GM23338 (cell line): ENCODE measurements around the gene FAM120AOS. TPM values are rescaled to one million over a fixed set of nuclear protein-coding genes. Genes with fewer than 3 reads are reported as not detected.
A peak's percentile ranks its signal among the peaks of the same experiment; 100 is the strongest.

Experiments used
- ATAC-seq: fragments of 200-7000 bp; cut with Tn5 transposase; 3 replicates; pipeline ENCODE4 v1.9.1; 2020
- DNase-seq: peaks from one replicate; pipeline ENCODE4 v3.0.0-alpha.2; 2015; ENCODE audit warnings: low spot score
- H2AFZ ChIP-seq: fragments of 200-600 bp; sonication (generic); 2 replicates; pipeline ENCODE4 v1.8.0; 2016; ENCODE audit warnings: antibody characterized with exemption, mild to moderate bottlenecking, moderate library complexity
- H3F3A ChIP-seq: fragments of 200-600 bp; sonication (generic); replicated peaks from 2 replicates; pipeline ENCODE4 v1.8.0; 2017; ENCODE audit warnings: antibody characterized with exemption, mixed run types, low read depth
- H3K27ac ChIP-seq: fragments of 200-600 bp; sonication (generic); 2 replicates; pipeline ENCODE4 v1.6.1; 2016; ENCODE audit warnings: low read depth
- H3K27me3 ChIP-seq: fragments of 200-600 bp; sonication (generic); 2 replicates; pipeline ENCODE4 v1.8.0; 2016; ENCODE audit warnings: mild to moderate bottlenecking, mixed run types, moderate library complexity; ENCODE audit not compliant: insufficient read depth
- H3K36me3 ChIP-seq: fragments of 200-600 bp; sonication (generic); 2 replicates; pipeline ENCODE4 v1.8.0; 2016; ENCODE audit warnings: mild to moderate bottlenecking; ENCODE audit not compliant: insufficient read depth
- H3K4me1 ChIP-seq: fragments of 200-600 bp; sonication (generic); 2 replicates; pipeline ENCODE4 v1.8.0; 2016; ENCODE audit warnings: mild to moderate bottlenecking, moderate library complexity; ENCODE audit not compliant: insufficient read depth
- H3K4me2 ChIP-seq: fragments of 200-600 bp; sonication (generic); 2 replicates; pipeline ENCODE4 v1.7.1; 2017; ENCODE audit warnings: mixed run types
- H3K4me3 ChIP-seq: fragments of 200-600 bp; sonication (generic); 2 replicates; pipeline ENCODE4 v1.6.1; 2016; ENCODE audit warnings: mixed run types
- H3K79me2 ChIP-seq: fragments of 200-600 bp; sonication (generic); replicated peaks from 2 replicates; pipeline ENCODE4 v1.8.0; 2017; ENCODE audit warnings: mild to moderate bottlenecking; ENCODE audit not compliant: insufficient read depth
- H3K9me2 ChIP-seq: fragments of 200-600 bp; sonication (generic); 2 replicates; pipeline ENCODE4 v1.8.0; 2017; ENCODE audit not compliant: insufficient read depth
- H4K20me1 ChIP-seq: fragments of 200-600 bp; sonication (generic); replicated peaks from 2 replicates; pipeline ENCODE4 v1.8.0; 2017; ENCODE audit warnings: mild to moderate bottlenecking; ENCODE audit not compliant: insufficient read depth
- H3K27ac Mint-ChIP-seq: 2 replicates; pipeline ENCODE4 v1.8.0; 2020; ENCODE audit warnings: inconsistent platforms, mild to moderate bottlenecking, moderate library complexity, mixed read lengths
- H3K27me3 Mint-ChIP-seq: 3 replicates; pipeline ENCODE4 v1.8.0; 2022; ENCODE audit warnings: low read depth, mild to moderate bottlenecking, moderate library complexity, mixed read lengths, inconsistent platforms; ENCODE audit not compliant: insufficient read depth, poor library complexity
- H3K36me3 Mint-ChIP-seq: 3 replicates; pipeline ENCODE4 v1.8.0; 2021; ENCODE audit warnings: low read depth, mild to moderate bottlenecking, inconsistent platforms, moderate library complexity, mixed read lengths
- H3K4me1 Mint-ChIP-seq: 3 replicates; pipeline ENCODE4 v1.8.0; 2020; ENCODE audit warnings: mild to moderate bottlenecking, inconsistent platforms, mixed read lengths
- H3K4me3 Mint-ChIP-seq: 3 replicates; pipeline ENCODE4 v1.8.0; 2021; ENCODE audit warnings: moderate library complexity, mild to moderate bottlenecking, inconsistent platforms, mixed read lengths
- H3K9me3 Mint-ChIP-seq: 3 replicates; pipeline ENCODE4 v1.8.0; 2020; ENCODE audit warnings: moderate library complexity, mild to moderate bottlenecking, inconsistent platforms, mixed read lengths
- CREB1 ChIP-seq: fragments of 250-450 bp; sonication (Bioruptor Pico); IDR thresholded peaks from 2 replicates; pipeline ENCODE4 v1.5.0; 2020; ENCODE audit warnings: low read depth, mild to moderate bottlenecking, moderate library complexity
- CTCF ChIP-seq, 2 experiments: fragments of 200-600 bp in 1 of 2; sonication (generic) in 1 of 2; conservative IDR thresholded peaks; 2 replicates each; pipeline versions ENCODE4 v1.5.1 to v1.6.1; 2016 to 2017; ENCODE audit warnings: antibody characterized with exemption in 2 of 2, low read depth in 2 of 2, mild to moderate bottlenecking in 2 of 2, moderate library complexity in 1 of 2
- ETS1 ChIP-seq: IDR thresholded peaks from 2 replicates; pipeline ENCODE4 v1.6.1; 2016; ENCODE audit warnings: antibody characterized with exemption
- EZH2 ChIP-seq: fragments of 200-600 bp; sonication (generic); IDR thresholded peaks from one replicate; pipeline ENCODE4 v1.8.0; 2017; ENCODE audit warnings: antibody characterized with exemption, mild to moderate bottlenecking, low read depth; ENCODE audit not compliant: unreplicated experiment
- EZH2phosphoT487 ChIP-seq: fragments of 200-600 bp; sonication (generic); IDR thresholded peaks from one replicate; pipeline ENCODE4 v1.8.1; 2018; ENCODE audit warnings: antibody characterized with exemption; ENCODE audit not compliant: unreplicated experiment
- JUNB ChIP-seq: IDR thresholded peaks from one replicate; pipeline ENCODE4 v1.6.1; 2016; ENCODE audit warnings: antibody characterized with exemption; ENCODE audit not compliant: unreplicated experiment
- NANOG ChIP-seq: IDR thresholded peaks from 2 replicates; pipeline ENCODE4 v1.6.1; 2016; ENCODE audit warnings: antibody characterized with exemption, borderline replicate concordance
- POLR2AphosphoS5 ChIP-seq: IDR thresholded peaks from 2 replicates; pipeline ENCODE4 v1.6.1; 2016; ENCODE audit warnings: antibody characterized with exemption, low read depth
- REST ChIP-seq: IDR thresholded peaks from one replicate; pipeline ENCODE4 v1.6.1; 2018; ENCODE audit warnings: antibody characterized with exemption; ENCODE audit not compliant: unreplicated experiment
- STAT1 ChIP-seq: IDR thresholded peaks from one replicate; pipeline ENCODE4 v1.6.1; 2016; ENCODE audit warnings: antibody characterized with exemption; ENCODE audit not compliant: unreplicated experiment
- ZNF114 ChIP-seq: fragments of 250-450 bp; sonication (Bioruptor Pico); IDR thresholded peaks from 2 replicates; pipeline ENCODE4 v1.5.0; 2020; ENCODE audit warnings: mild to moderate bottlenecking, moderate library complexity
- ZNF331 ChIP-seq: fragments of 250-450 bp; sonication (Bioruptor Pico); IDR thresholded peaks from 2 replicates; pipeline ENCODE4 v1.5.0; 2020; ENCODE audit warnings: low read depth, mild to moderate bottlenecking, moderate library complexity
- polyA plus RNA-seq: library from polyadenylated mRNA; unstranded; fragments of >200 nt; fragmentation: Nextera tagmentation; extraction: Ambion mirVana; gene quantifications from 2 replicates; pipeline ENCODE4 v1.2.1, GENCODE V29; 2016
- total RNA-seq: library from RNA; depleted of rRNA; stranded (reverse); fragments of >200 nt; shearing (Covaris generic); gene quantifications from 2 replicates; pipeline ENCODE4 v1.2.3, GENCODE V29; 2014
- TF ChIP-seq, protein P1 (sequence below): fragments of 250-450 bp; sonication (Bioruptor Pico); IDR thresholded peaks from 2 replicates; pipeline ENCODE4 v1.5.0; 2020; ENCODE audit warnings: mild to moderate bottlenecking, moderate library complexity

The FAM120AOS gene
- total and polyA plus RNA-seq, 2 experiments from 2014 or later, result 31.5 to 40.4 TPM

- Mint-ChIP-seq H3K27me3 (peaks cover 2% of the 10 kb centered on the region), H3K4me3 (no peak overlapping the region), H3K4me1 (peaks cover 75% of the 10 kb centered on the region), H3K27ac (no peak overlapping the region), H3K9me3 (no peaks in the 10 kb centered on the region), H3K36me3 (peaks cover 3% of the 10 kb centered on the region; the same call in 1 of the 3 replicates)
- no peak overlapping the region for H3K4me3 ChIP-seq
- peaks cover 18% of the 10 kb centered on the region for H4K20me1 ChIP-seq
- no peaks in the 10 kb centered on the region for H3K27me3 ChIP-seq
- no peaks in the 10 kb centered on the region for H3F3A ChIP-seq
- H3K79me2 ChIP-seq, result peaks cover 99% of the 10 kb centered on the region
- peak overlapping the region; percentile 39; the same call in 1 of the 2 replicates for H3K4me2 ChIP-seq
- peaks cover 67% of the 10 kb centered on the region for H3K4me1 ChIP-seq
- H3K9me2 ChIP-seq, result no peaks in the 10 kb centered on the region
- no peak overlapping the region for H2AFZ ChIP-seq
- H3K36me3 ChIP-seq, result no peaks in the 10 kb centered on the region
- no peak for DNase-seq
- H3K27ac ChIP-seq, result no peak overlapping the region
- TF ChIP-seq JUNB (no peak), ZNF114 (no peak), ZNF331 (no peak), CREB1 (CRISPR knock-in tag) (no peak), NANOG (no peak), POLR2AphosphoS5 (no peak), EZH2 (no peak), REST (no peak), ETS1 (no peak), STAT1 (no peak), EZH2phosphoT487 (no peak), CTCF (conservative IDR thresholded peaks at IDR 0.05; ENCODE audit: low read depth in 2 of 2) (no peak)
- TF ChIP-seq, protein P1, sequence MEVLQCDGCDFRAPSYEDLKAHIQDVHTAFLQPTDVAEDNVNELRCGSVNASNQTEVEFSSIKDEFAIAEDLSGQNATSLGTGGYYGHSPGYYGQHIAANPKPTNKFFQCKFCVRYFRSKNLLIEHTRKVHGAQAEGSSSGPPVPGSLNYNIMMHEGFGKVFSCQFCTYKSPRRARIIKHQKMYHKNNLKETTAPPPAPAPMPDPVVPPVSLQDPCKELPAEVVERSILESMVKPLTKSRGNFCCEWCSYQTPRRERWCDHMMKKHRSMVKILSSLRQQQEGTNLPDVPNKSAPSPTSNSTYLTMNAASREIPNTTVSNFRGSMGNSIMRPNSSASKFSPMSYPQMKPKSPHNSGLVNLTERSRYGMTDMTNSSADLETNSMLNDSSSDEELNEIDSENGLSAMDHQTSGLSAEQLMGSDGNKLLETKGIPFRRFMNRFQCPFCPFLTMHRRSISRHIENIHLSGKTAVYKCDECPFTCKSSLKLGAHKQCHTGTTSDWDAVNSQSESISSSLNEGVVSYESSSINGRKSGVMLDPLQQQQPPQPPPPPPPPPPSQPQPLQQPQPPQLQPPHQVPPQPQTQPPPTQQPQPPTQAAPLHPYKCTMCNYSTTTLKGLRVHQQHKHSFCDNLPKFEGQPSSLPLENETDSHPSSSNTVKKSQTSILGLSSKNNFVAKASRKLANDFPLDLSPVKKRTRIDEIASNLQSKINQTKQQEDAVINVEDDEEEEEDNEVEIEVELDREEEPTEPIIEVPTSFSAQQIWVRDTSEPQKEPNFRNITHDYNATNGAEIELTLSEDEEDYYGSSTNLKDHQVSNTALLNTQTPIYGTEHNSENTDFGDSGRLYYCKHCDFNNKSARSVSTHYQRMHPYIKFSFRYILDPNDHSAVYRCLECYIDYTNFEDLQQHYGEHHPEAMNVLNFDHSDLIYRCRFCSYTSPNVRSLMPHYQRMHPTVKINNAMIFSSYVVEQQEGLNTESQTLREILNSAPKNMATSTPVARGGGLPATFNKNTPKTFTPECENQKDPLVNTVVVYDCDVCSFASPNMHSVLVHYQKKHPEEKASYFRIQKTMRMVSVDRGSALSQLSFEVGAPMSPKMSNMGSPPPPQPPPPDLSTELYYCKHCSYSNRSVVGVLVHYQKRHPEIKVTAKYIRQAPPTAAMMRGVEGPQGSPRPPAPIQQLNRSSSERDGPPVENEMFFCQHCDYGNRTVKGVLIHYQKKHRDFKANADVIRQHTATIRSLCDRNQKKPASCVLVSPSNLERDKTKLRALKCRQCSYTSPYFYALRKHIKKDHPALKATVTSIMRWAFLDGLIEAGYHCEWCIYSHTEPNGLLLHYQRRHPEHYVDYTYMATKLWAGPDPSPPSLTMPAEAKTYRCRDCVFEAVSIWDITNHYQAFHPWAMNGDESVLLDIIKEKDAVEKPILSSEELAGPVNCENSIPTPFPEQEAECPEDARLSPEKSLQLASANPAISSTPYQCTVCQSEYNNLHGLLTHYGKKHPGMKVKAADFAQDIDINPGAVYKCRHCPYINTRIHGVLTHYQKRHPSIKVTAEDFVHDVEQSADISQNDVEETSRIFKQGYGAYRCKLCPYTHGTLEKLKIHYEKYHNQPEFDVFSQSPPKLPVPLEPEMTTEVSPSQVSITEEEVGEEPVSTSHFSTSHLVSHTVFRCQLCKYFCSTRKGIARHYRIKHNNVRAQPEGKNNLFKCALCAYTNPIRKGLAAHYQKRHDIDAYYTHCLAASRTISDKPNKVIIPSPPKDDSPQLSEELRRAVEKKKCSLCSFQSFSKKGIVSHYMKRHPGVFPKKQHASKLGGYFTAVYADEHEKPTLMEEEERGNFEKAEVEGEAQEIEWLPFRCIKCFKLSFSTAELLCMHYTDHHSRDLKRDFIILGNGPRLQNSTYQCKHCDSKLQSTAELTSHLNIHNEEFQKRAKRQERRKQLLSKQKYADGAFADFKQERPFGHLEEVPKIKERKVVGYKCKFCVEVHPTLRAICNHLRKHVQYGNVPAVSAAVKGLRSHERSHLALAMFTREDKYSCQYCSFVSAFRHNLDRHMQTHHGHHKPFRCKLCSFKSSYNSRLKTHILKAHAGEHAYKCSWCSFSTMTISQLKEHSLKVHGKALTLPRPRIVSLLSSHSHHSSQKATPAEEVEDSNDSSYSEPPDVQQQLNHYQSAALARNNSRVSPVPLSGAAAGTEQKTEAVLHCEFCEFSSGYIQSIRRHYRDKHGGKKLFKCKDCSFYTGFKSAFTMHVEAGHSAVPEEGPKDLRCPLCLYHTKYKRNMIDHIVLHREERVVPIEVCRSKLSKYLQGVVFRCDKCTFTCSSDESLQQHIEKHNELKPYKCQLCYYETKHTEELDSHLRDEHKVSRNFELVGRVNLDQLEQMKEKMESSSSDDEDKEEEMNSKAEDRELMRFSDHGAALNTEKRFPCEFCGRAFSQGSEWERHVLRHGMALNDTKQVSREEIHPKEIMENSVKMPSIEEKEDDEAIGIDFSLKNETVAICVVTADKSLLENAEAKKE (CRISPR knock-in tag), result no peak
- ATAC-seq, result no peak
These were observed 8.0 kb upstream of the FAM120AOS start for GRCh38 chr9:93461414-93461743.
